ENCODE measurements around the gene SRSF8.

The SRSF8 gene

GRCh38 chr11:95119361-95120060, 52.8 kb downstream of the SRSF8 start:
- H3K27me3 ChIP-seq (ENCODE audit: insufficient read depth, low read length, poor library complexity) = no peaks in the 10 kb centered on the region
- no peak overlapping the region for H3K27ac ChIP-seq (ENCODE audit: low read length)
- no peaks in the 10 kb centered on the region for H3K79me2 ChIP-seq (ENCODE audit: insufficient read depth, low read length)
- DNase-seq = no peak
- no peaks in the 10 kb centered on the region for H3K4me1 ChIP-seq (ENCODE audit: insufficient read depth, low read length)
- H3K9me3 ChIP-seq (ENCODE audit: insufficient read depth, low read length, severe bottlenecking) = no peaks in the 10 kb centered on the region
- no peak overlapping the region for H2AFZ ChIP-seq (ENCODE audit: low read depth, low read length)
- ATAC-seq (ENCODE audit: insufficient read depth, low read depth) = no peak
- no peak overlapping the region for H3K9ac ChIP-seq (ENCODE audit: low read depth, low read length)
- H3K4me3 ChIP-seq (ENCODE audit: low read depth in 1 of 2, low read length in 2 of 2) = no peak overlapping the region
- H4K20me1 ChIP-seq (ENCODE audit: insufficient read depth, low read length) = no peaks in the 10 kb centered on the region
- H3K4me2 ChIP-seq (ENCODE audit: insufficient read depth, low read length) = no peak overlapping the region
- no peaks in the 10 kb centered on the region for H3K36me3 ChIP-seq (ENCODE audit: insufficient read depth, low read length)
- no peak for TF ChIP-seq EZH2 (IDR thresholded peaks at IDR 0.05; ENCODE audit: borderline replicate concordance, low read depth, low read length, severe bottlenecking)
- no peak for TF ChIP-seq CTCF (IDR thresholded peaks at IDR 0.05; ENCODE audit: borderline replicate concordance, extremely low read depth, low read length, poor library complexity, severe bottlenecking)

Data from DND-41 (cell line).